ENCODE measurements around the gene RAB27B. TPM values are rescaled to one million over a fixed set of nuclear protein-coding genes. Genes with fewer than 3 reads are reported as not detected.

RAB27B gene
- total and polyA plus RNA-seq, 9 donors = 0.22 to 1.2 (median 0.61) TPM

GRCh38 chr18:54904581-54904980, 76.3 kb downstream of the RAB27B start:
- Histone ChIP-seq H3K27ac (ENCODE audit: low read length) (no peak overlapping the region), H3K27me3 (ENCODE audit: control insufficient read depth, insufficient read depth, low read length) (no peaks in the 10 kb centered on the region), H3K9me3 (replicated peaks; ENCODE audit: control insufficient read depth, low read depth, low read length) (no peaks in the 10 kb centered on the region), H3K4me3 (ENCODE audit: low read length) (no peak overlapping the region), H3K36me3 (ENCODE audit: control insufficient read depth, insufficient read depth, low read length) (no peaks in the 10 kb centered on the region), H3K4me1 (ENCODE audit: control insufficient read depth, insufficient read depth, low read length) (peaks cover 3% of the 10 kb centered on the region)
- 93% methylated on average over 2 of the region's 2 CpGs for WGBS (ENCODE audit: insufficient coverage)
- no peak for DNase-seq

- Histone ChIP-seq H3K4me3 (ENCODE audit: low read length) (no peak overlapping the region), H3K36me3 (ENCODE audit: control insufficient read depth, insufficient read depth, low read length) (no peaks in the 10 kb centered on the region), H3K9me3 (replicated peaks; ENCODE audit: control insufficient read depth, low read depth, low read length) (no peaks in the 10 kb centered on the region), H3K27ac (ENCODE audit: low read length) (no peak overlapping the region), H3K27me3 (ENCODE audit: control insufficient read depth, insufficient read depth, low read length) (no peaks in the 10 kb centered on the region), H3K4me1 (ENCODE audit: control insufficient read depth, insufficient read depth, low read length) (peaks cover 3% of the 10 kb centered on the region)
- WGBS (ENCODE audit: insufficient coverage) = 100% methylated on average over 1 of the region's 5 CpGs
- no peak for DNase-seq
Measured at GRCh38 chr18:54905629-54906028, 77.4 kb downstream of the RAB27B start.

GRCh38 chr18:54906331-54907185, 78.3 kb downstream of the RAB27B start:
- no CpG with 5 or more reads among the region's 6 CpGs for WGBS (ENCODE audit: insufficient coverage)
- H3K27ac ChIP-seq (ENCODE audit: low read length) = no peak overlapping the region
- no peaks in the 10 kb centered on the region for H3K36me3 ChIP-seq (ENCODE audit: control insufficient read depth, insufficient read depth, low read length)
- DNase-seq = peak; percentile 25
- no peaks in the 10 kb centered on the region for H3K9me3 ChIP-seq (replicated peaks; ENCODE audit: control insufficient read depth, low read depth, low read length)
- no peaks in the 10 kb centered on the region for H3K27me3 ChIP-seq (ENCODE audit: control insufficient read depth, insufficient read depth, low read length)
- no peak overlapping the region for H3K4me3 ChIP-seq (ENCODE audit: low read length)
- peaks cover 3% of the 10 kb centered on the region for H3K4me1 ChIP-seq (ENCODE audit: control insufficient read depth, insufficient read depth, low read length)

GRCh38 chr18:54909538-54909937, 81.3 kb downstream of the RAB27B start:
- H3K9me3 ChIP-seq (replicated peaks; ENCODE audit: control insufficient read depth, low read depth, low read length) = no peaks in the 10 kb centered on the region
- no peak for DNase-seq
- H3K4me1 ChIP-seq (ENCODE audit: control insufficient read depth, insufficient read depth, low read length) = peaks cover 3% of the 10 kb centered on the region
- no peaks in the 10 kb centered on the region for H3K36me3 ChIP-seq (ENCODE audit: control insufficient read depth, insufficient read depth, low read length)
- WGBS (ENCODE audit: insufficient coverage) = 86% methylated on average over 11 of the region's 11 CpGs
- no peak overlapping the region for H3K27ac ChIP-seq (ENCODE audit: low read length)
- no peak overlapping the region for H3K4me3 ChIP-seq (ENCODE audit: low read length)
- H3K27me3 ChIP-seq (ENCODE audit: control insufficient read depth, insufficient read depth, low read length) = no peaks in the 10 kb centered on the region

- H3K36me3 ChIP-seq (ENCODE audit: control insufficient read depth, insufficient read depth, low read length) = no peaks in the 10 kb centered on the region
- no peak overlapping the region for H3K27ac ChIP-seq (ENCODE audit: low read length)
- H3K27me3 ChIP-seq (ENCODE audit: control insufficient read depth, insufficient read depth, low read length) = no peaks in the 10 kb centered on the region
- DNase-seq = no peak
- H3K4me1 ChIP-seq (ENCODE audit: control insufficient read depth, insufficient read depth, low read length) = peaks cover 3% of the 10 kb centered on the region
- H3K4me3 ChIP-seq (ENCODE audit: low read length) = no peak overlapping the region
- H3K9me3 ChIP-seq (replicated peaks; ENCODE audit: control insufficient read depth, low read depth, low read length) = no peaks in the 10 kb centered on the region
- WGBS (ENCODE audit: insufficient coverage) = 70% methylated on average over 6 of the region's 6 CpGs
Measured at GRCh38 chr18:54910161-54910919, 82.1 kb downstream of the RAB27B start.

GRCh38 chr18:54911551-54911950, 83.3 kb downstream of the RAB27B start:
- no CpG with 5 or more reads among the region's 2 CpGs for WGBS (ENCODE audit: insufficient coverage)
- DNase-seq = no peak

GRCh38 chr18:54914816-54915215, 86.5 kb downstream of the RAB27B start:
- no CpG with 5 or more reads among the region's 4 CpGs for WGBS (ENCODE audit: insufficient coverage)
- no peak overlapping the region for H3K4me3 ChIP-seq (ENCODE audit: low read length)

More at GRCh38 chr18:54911551-54911950, 83.3 kb downstream of the RAB27B start:
- H3K4me1 ChIP-seq (ENCODE audit: control insufficient read depth, insufficient read depth, low read length) = peaks cover under 1% of the 10 kb centered on the region
- H3K36me3 ChIP-seq (ENCODE audit: control insufficient read depth, insufficient read depth, low read length) = no peaks in the 10 kb centered on the region
- H3K4me3 ChIP-seq (ENCODE audit: low read length) = no peak overlapping the region
- no peak overlapping the region for H3K27ac ChIP-seq (ENCODE audit: low read length)
- H3K27me3 ChIP-seq (ENCODE audit: control insufficient read depth, insufficient read depth, low read length) = no peaks in the 10 kb centered on the region
- no peaks in the 10 kb centered on the region for H3K9me3 ChIP-seq (replicated peaks; ENCODE audit: control insufficient read depth, low read depth, low read length)

GRCh38 chr18:54916507-54916906, 88.2 kb downstream of the RAB27B start:
- no peak for DNase-seq
- Histone ChIP-seq H3K9me3 (replicated peaks; ENCODE audit: control insufficient read depth, low read depth, low read length) (no peaks in the 10 kb centered on the region), H3K27ac (ENCODE audit: low read length) (no peak overlapping the region), H3K4me1 (ENCODE audit: control insufficient read depth, insufficient read depth, low read length) (no peaks in the 10 kb centered on the region), H3K36me3 (ENCODE audit: control insufficient read depth, insufficient read depth, low read length) (no peaks in the 10 kb centered on the region), H3K4me3 (ENCODE audit: low read length) (no peak overlapping the region), H3K27me3 (ENCODE audit: control insufficient read depth, insufficient read depth, low read length) (no peaks in the 10 kb centered on the region)
- 95% methylated on average over 2 of the region's 3 CpGs for WGBS (ENCODE audit: insufficient coverage)

More at GRCh38 chr18:54914816-54915215, 86.5 kb downstream of the RAB27B start:
- no peaks in the 10 kb centered on the region for H3K4me1 ChIP-seq (ENCODE audit: control insufficient read depth, insufficient read depth, low read length)
- H3K9me3 ChIP-seq (replicated peaks; ENCODE audit: control insufficient read depth, low read depth, low read length) = no peaks in the 10 kb centered on the region
- no peak overlapping the region for H3K27ac ChIP-seq (ENCODE audit: low read length)
- no peaks in the 10 kb centered on the region for H3K27me3 ChIP-seq (ENCODE audit: control insufficient read depth, insufficient read depth, low read length)
- no peaks in the 10 kb centered on the region for H3K36me3 ChIP-seq (ENCODE audit: control insufficient read depth, insufficient read depth, low read length)
- DNase-seq = no peak

- DNase-seq = no peak
- no peaks in the 10 kb centered on the region for H3K36me3 ChIP-seq (ENCODE audit: control insufficient read depth, insufficient read depth, low read length)
- H3K9me3 ChIP-seq (replicated peaks; ENCODE audit: control insufficient read depth, low read depth, low read length) = no peaks in the 10 kb centered on the region
- H3K4me1 ChIP-seq (ENCODE audit: control insufficient read depth, insufficient read depth, low read length) = no peaks in the 10 kb centered on the region
- no peak overlapping the region for H3K27ac ChIP-seq (ENCODE audit: low read length)
- no peaks in the 10 kb centered on the region for H3K27me3 ChIP-seq (ENCODE audit: control insufficient read depth, insufficient read depth, low read length)
- WGBS (ENCODE audit: insufficient coverage) = 44% methylated on average over 4 of the region's 4 CpGs
- no peak overlapping the region for H3K4me3 ChIP-seq (ENCODE audit: low read length)
Measured at GRCh38 chr18:54918060-54918459, 89.8 kb downstream of the RAB27B start.

GRCh38 chr18:54919412-54919811, 91.1 kb downstream of the RAB27B start:
- no peak overlapping the region for H3K27ac ChIP-seq (ENCODE audit: low read length)
- no peak for DNase-seq

More at GRCh38 chr18:54919412-54919811, 91.1 kb downstream of the RAB27B start:
- no peaks in the 10 kb centered on the region for H3K4me1 ChIP-seq (ENCODE audit: control insufficient read depth, insufficient read depth, low read length)
- no peak overlapping the region for H3K4me3 ChIP-seq (ENCODE audit: low read length)
- H3K27me3 ChIP-seq (ENCODE audit: control insufficient read depth, insufficient read depth, low read length) = no peaks in the 10 kb centered on the region
- WGBS (ENCODE audit: insufficient coverage) = no CpG with 5 or more reads among the region's 6 CpGs
- H3K36me3 ChIP-seq (ENCODE audit: control insufficient read depth, insufficient read depth, low read length) = no peaks in the 10 kb centered on the region
- H3K9me3 ChIP-seq (replicated peaks; ENCODE audit: control insufficient read depth, low read depth, low read length) = no peaks in the 10 kb centered on the region
